HG03108 (cell line): ENCODE results near the gene CEP85L.

Experiments used
- ATAC-seq: cut with Tn5 transposase; IDR thresholded peaks from one replicate; pipeline ENCODE4 v1.9.1; 2021; ENCODE audit warnings: moderate library complexity; ENCODE audit not compliant: unreplicated experiment

The CEP85L gene

GRCh38 chr6:118661831-118662230, 10.4 kb upstream of the CEP85L start:
- ATAC-seq, result no peak

GRCh38 chr6:118660218-118660569, 8.8 kb upstream of the CEP85L start:
- no peak for ATAC-seq

GRCh38 chr6:118659513-118660217, 8.3 kb upstream of the CEP85L start:
- ATAC-seq, result no peak

GRCh38 chr6:118656847-118657451, 5.6 kb upstream of the CEP85L start:
- peak; percentile 50 for ATAC-seq

GRCh38 chr6:118652051-118652615, 742 bp upstream of the CEP85L start:
- ATAC-seq, result no peak

- ATAC-seq, result peak; percentile 36
Observed at GRCh38 chr6:118650582-118651281, 659 bp downstream of the CEP85L start.

- no peak for ATAC-seq
Observed at GRCh38 chr6:118649918-118650581, 1.3 kb downstream of the CEP85L start.

- ATAC-seq, result no peak
Observed at GRCh38 chr6:118648866-118649554, 2.4 kb downstream of the CEP85L start.

- ATAC-seq, result no peak
Observed at GRCh38 chr6:118646977-118647376, 4.4 kb downstream of the CEP85L start.

- no peak for ATAC-seq
Observed at GRCh38 chr6:118645395-118645794, 6.0 kb downstream of the CEP85L start.

GRCh38 chr6:118644007-118644406, 7.4 kb downstream of the CEP85L start:
- no peak for ATAC-seq

- ATAC-seq, result no peak
Observed at GRCh38 chr6:118641042-118641441, 10.3 kb downstream of the CEP85L start.

GRCh38 chr6:118639054-118639964, 12.1 kb downstream of the CEP85L start:
- peak; percentile 80 for ATAC-seq

- no peak for ATAC-seq
Observed at GRCh38 chr6:118638288-118638687, 13.1 kb downstream of the CEP85L start.

GRCh38 chr6:118635909-118636735, 15.3 kb downstream of the CEP85L start:
- ATAC-seq, result no peak

- ATAC-seq, result no peak
Observed at GRCh38 chr6:118632359-118632758, 19.0 kb downstream of the CEP85L start.

- ATAC-seq, result no peak
Observed at GRCh38 chr6:118630923-118631322, 20.5 kb downstream of the CEP85L start.

GRCh38 chr6:118630067-118630466, 21.3 kb downstream of the CEP85L start:
- ATAC-seq, result no peak

GRCh38 chr6:118627724-118628123, 23.7 kb downstream of the CEP85L start:
- no peak for ATAC-seq
